IgD-negative memory B cell (primary cell): ENCODE measurements around the gene GALNTL6. TPM values are rescaled to one million over a fixed set of nuclear protein-coding genes. Genes with fewer than 3 reads are reported as not detected.

ENCODE experiments used
- H3K27ac Mint-ChIP-seq, 3 donors: one replicate each; pipeline ENCODE4 v1.8.0; 2020 to 2022; ENCODE audit warnings: mild to moderate bottlenecking in 3 of 3, mixed read lengths in 3 of 3, moderate library complexity in 1 of 3
- H3K27me3 Mint-ChIP-seq: one replicate; pipeline ENCODE4 v1.8.0; 2021; ENCODE audit warnings: mixed read lengths
- H3K36me3 Mint-ChIP-seq: one replicate; pipeline ENCODE4 v1.8.0; 2020; ENCODE audit warnings: mild to moderate bottlenecking, mixed read lengths
- H3K4me1 Mint-ChIP-seq, 3 donors: one replicate each; pipeline ENCODE4 v1.8.0; 2020 to 2022; ENCODE audit warnings: mixed read lengths in 3 of 3, mild to moderate bottlenecking in 1 of 3
- H3K4me3 Mint-ChIP-seq, 4 donors: one replicate each; pipeline ENCODE4 v1.8.0; 2020 to 2022; ENCODE audit warnings: mild to moderate bottlenecking in 4 of 4, mixed read lengths in 4 of 4, moderate library complexity in 3 of 4
- H3K9me3 Mint-ChIP-seq, 3 donors: one replicate each; pipeline ENCODE4 v1.8.0; 2020 to 2021; ENCODE audit warnings: mixed read lengths in 3 of 3, mild to moderate bottlenecking in 1 of 3
- polyA plus RNA-seq: library from polyadenylated mRNA; unstranded; fragments of 300-500 nt; fragmentation: Illumina TruSeq; gene quantifications from one replicate; pipeline ENCODE4 v1.2.3, GENCODE V29; 2021

The GALNTL6 gene
- polyA plus RNA-seq, 1 donor from 2014 or later: 1.3 TPM

DNA sequence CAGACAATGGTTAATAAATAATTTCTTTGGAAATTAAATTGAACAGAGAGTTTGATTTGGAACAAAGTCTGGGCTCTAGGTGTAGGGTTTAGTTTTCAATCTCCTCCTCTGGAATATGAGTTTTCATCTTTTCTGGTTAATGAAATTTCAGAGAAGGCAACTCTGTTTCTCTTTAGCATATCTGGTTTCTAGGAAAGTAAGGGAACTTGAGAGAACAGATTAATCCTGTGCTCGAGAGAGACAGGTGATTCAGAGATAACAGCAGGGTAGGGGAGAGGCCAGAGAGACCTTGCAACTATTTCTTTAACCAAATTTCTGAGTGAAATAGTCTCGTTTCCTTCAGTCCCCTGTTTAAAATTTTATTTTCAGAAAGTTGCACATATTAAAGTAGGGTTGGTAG is 275.4 kb downstream of the GALNTL6 start:
- no peaks in the 10 kb centered on the region for H3K27me3 Mint-ChIP-seq
- no peaks in the 10 kb centered on the region for H3K36me3 Mint-ChIP-seq
- no peak overlapping the region for H3K4me3 Mint-ChIP-seq
- no peaks in the 10 kb centered on the region for H3K4me1 Mint-ChIP-seq
- no peaks in the 10 kb centered on the region for H3K9me3 Mint-ChIP-seq
- H3K27ac Mint-ChIP-seq: no peak overlapping the region

DNA sequence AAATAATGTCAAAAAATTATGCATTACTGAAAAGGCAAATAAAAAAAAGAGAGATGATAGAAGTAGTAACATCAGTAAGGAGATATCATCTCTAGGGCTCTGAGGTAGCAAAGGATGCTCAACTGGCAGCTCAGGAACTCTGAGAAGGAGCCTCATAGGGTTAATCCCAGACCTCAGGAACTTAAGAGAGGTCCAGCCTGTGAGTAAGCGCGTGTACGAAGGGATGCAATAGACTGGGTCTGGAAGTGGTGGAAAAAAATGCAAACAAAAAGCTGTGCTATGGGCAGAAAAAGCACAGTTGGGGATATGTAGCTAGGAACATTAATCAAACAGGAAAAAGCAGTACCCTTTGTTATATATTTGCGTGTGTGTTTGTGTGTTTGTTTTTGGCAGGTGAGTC is 282.0 kb downstream of the GALNTL6 start:
- Mint-ChIP-seq H3K27me3 (no peaks in the 10 kb centered on the region), H3K27ac (no peak overlapping the region)

DNA sequence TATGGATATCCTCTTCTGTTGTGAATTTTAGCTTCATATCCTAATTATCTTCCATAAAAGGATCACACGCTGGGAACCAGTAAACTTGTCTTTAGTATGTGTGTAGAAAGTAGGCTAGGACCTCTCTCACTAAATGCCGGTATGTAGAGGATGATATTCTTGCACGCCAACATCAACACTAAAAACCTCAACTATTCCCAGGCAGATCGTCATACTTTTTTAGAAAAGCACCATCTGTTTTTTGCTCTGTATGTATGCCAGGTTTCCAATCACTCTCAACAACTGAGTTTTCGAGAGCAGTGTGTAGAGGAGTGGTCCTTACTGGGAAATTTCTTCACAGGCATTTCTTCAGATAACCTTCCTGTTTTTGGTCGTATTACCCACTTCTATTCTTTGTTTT is 283.6 kb downstream of the GALNTL6 start:
- Mint-ChIP-seq H3K36me3 (no peaks in the 10 kb centered on the region), H3K9me3 (peaks cover 0 to 2% (median 0%) of the 10 kb centered on the region in 3 donors), H3K4me3 (no peak overlapping the region), H3K27ac (no peak overlapping the region), H3K27me3 (no peaks in the 10 kb centered on the region), H3K4me1 (no peaks in the 10 kb centered on the region)

More for the DNA sequence above, 282.0 kb downstream of the GALNTL6 start:
- Mint-ChIP-seq H3K9me3 (peaks cover 0 to 2% (median 0%) of the 10 kb centered on the region in 3 donors), H3K4me3 (no peak overlapping the region), H3K36me3 (no peaks in the 10 kb centered on the region), H3K4me1 (no peaks in the 10 kb centered on the region)

DNA sequence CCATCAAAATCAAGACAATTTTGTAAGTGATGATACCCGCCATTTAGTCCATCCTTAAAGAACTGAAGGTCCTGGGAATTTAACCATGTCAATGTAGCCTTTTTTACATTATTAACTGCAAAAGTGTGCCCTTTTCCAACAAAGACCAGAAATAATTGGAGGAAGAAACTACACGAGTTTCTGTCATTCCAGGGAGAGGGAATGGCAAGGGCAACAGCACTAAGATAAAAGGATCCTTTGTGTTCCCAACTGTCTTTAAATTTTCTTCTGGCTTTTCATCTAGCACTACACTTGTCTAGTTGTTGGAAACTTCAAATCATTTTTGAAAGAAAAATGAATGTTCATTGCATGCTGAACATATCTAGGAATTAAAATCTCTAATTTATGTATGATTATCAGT is 286.2 kb downstream of the GALNTL6 start:
- Mint-ChIP-seq H3K27me3 (no peaks in the 10 kb centered on the region), H3K36me3 (no peaks in the 10 kb centered on the region), H3K4me3 (no peak overlapping the region)

DNA sequence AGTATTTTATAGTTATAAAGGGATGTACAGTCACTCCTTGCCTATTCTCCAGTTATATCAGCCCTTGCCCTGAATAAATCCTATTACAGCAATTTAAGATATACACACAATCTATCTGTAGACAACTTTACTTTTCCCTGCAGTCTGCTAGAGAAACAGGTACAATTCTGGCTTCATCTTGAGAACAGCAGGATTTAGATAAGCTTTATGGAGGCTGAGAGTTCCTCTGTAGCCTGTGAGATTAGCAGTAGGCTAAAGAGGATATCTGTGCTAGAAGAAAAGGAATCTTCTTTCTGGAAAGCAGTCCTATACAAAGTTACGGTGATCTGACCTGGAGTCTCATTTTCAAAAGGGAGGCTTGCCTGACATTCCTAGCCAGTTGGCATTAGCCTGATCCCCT is 290.3 kb downstream of the GALNTL6 start:
- no peak overlapping the region for H3K4me3 Mint-ChIP-seq
- no peaks in the 10 kb centered on the region for H3K36me3 Mint-ChIP-seq
- H3K9me3 Mint-ChIP-seq: peaks cover 0 to 5% (median 0%) of the 10 kb centered on the region in 3 donors
- H3K27ac Mint-ChIP-seq: no peak overlapping the region
- no peaks in the 10 kb centered on the region for H3K4me1 Mint-ChIP-seq
- no peaks in the 10 kb centered on the region for H3K27me3 Mint-ChIP-seq

More for the DNA sequence above, 286.2 kb downstream of the GALNTL6 start:
- Mint-ChIP-seq H3K9me3 (peaks cover 0 to 5% (median 0%) of the 10 kb centered on the region in 3 donors), H3K4me1 (no peaks in the 10 kb centered on the region), H3K27ac (no peak overlapping the region)

DNA sequence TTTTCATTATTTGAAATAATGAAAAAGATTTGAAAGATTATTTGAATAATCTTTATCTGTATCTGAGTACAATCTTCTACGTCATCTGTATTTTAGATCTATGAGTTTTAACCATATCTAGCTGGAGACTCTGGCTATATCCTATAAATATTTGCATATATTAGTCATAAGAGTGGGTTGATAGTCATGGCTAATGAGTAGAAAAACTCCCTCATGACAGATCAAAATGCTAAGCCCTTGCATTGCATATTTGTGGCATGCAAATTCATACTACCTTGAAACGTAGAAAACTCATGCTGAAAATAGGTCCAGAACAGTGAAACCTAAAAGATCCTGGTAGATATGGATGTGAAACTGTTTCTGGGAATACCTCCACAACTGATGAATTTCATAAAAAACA is 291.3 kb downstream of the GALNTL6 start:
- Mint-ChIP-seq H3K4me3 (no peak overlapping the region), H3K27ac (no peak overlapping the region), H3K9me3 (peaks cover 0 to 5% (median 0%) of the 10 kb centered on the region in 3 donors), H3K36me3 (no peaks in the 10 kb centered on the region), H3K4me1 (no peaks in the 10 kb centered on the region), H3K27me3 (no peaks in the 10 kb centered on the region)

DNA sequence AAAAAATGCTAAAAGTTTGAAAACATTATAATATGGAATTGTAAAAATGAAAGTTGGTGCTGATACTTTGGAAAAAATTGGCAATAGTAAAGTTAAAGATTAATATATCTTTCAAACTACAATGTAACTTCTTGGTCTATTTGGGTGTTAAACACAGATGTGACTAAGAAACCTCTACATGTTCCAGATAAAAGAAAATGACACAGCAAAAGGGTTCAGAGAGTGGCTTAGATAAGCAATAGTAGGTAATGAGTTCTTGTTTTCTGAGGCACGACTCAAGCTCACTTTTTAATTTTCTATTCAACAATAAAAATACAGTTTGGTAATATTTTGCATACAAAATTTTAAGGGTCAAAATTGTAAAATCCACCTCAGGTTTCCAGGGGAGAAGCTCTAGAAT is 292.7 kb downstream of the GALNTL6 start:
- Mint-ChIP-seq H3K4me3 (no peak overlapping the region), H3K27ac (no peak overlapping the region), H3K36me3 (no peaks in the 10 kb centered on the region), H3K9me3 (peaks cover 0 to 2% (median 0%) of the 10 kb centered on the region in 3 donors), H3K4me1 (no peaks in the 10 kb centered on the region), H3K27me3 (no peaks in the 10 kb centered on the region)

DNA sequence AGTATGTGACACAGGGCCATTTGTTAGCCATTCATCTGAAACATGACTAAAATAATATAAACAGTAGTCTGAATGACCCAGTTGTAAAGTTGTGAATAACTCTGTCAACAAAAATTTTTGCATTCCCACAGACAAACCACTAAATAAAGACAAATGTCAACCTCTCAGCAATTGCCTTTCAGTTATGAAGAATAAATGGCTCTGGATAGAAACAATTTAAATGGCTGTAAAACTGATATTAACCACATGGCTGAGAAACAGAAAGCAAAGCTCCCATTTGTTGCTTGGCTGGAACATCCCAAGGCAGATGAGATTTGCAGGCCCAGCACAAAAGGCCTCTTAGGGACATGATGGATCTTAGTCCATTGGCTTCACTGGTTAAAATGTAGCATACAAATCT is 296.3 kb downstream of the GALNTL6 start:
- Mint-ChIP-seq H3K9me3 (no peaks in the 10 kb centered on the region), H3K27me3 (no peaks in the 10 kb centered on the region), H3K4me1 (no peaks in the 10 kb centered on the region), H3K36me3 (no peaks in the 10 kb centered on the region), H3K4me3 (no peak overlapping the region), H3K27ac (no peak overlapping the region)

DNA sequence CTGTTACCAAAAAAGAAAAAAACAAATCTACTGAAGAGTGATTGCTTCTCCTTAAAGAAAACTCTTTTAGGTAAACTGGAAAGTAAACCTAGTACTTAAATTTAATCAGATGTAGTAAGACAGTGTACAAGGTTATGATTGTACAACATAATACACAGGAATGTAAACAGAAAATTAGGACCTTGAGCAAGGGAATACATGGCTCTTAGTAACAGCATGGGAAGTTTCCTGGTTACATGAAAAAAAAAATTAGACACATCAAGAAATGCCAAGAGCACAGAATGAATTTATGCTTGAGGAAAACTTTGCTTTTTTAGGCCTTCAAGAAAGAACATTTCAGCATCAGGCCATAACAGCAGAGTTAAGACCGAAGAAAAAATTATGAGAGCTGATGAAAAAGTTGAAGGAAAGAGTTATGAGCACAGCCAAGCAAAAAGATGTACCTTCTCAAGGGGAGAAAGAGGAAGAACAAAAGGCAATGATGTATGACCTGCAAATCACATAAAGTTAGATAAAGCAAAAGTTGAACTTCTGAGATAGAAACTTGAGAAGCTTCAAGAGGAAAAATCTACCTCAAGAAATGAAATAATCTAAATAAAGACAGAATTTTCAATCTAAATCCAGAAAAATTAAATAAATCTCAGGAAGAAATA is 311.6 kb downstream of the GALNTL6 start:
- peaks cover 0 to 12% (median 5%) of the 10 kb centered on the region in 3 donors for H3K4me1 Mint-ChIP-seq
- peak overlapping the region in 1 of 3 donors; percentile 80 for H3K27ac Mint-ChIP-seq
- H3K36me3 Mint-ChIP-seq: peaks cover 2% of the 10 kb centered on the region
- peak overlapping the region in 1 of 4 donors; percentile 69 for H3K4me3 Mint-ChIP-seq
- H3K9me3 Mint-ChIP-seq: no peaks in the 10 kb centered on the region
- no peaks in the 10 kb centered on the region for H3K27me3 Mint-ChIP-seq

DNA sequence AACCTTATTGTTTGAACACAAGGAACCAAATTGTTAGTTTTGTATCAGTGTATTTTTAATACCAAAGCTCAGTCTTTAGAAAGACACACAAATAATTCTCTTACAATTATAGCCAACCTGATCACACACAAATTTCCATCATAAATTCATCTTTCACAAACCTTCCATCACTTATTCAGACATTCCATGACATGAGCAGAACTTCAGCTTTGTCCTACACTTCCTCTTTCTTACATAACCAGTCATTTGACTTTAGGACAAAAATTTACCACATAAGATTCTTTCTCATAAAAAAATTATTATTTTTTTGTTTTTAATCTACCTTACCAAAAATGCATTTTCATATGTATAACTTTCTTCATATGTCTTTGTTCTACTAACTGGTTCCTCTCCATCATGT is 312.2 kb downstream of the GALNTL6 start:
- Mint-ChIP-seq H3K4me3 (peak overlapping the region in 1 of 4 donors; percentile 69), H3K4me1 (peaks cover 0 to 12% (median 5%) of the 10 kb centered on the region in 3 donors), H3K9me3 (no peaks in the 10 kb centered on the region), H3K36me3 (peaks cover 2% of the 10 kb centered on the region), H3K27me3 (no peaks in the 10 kb centered on the region), H3K27ac (no peak overlapping the region)

DNA sequence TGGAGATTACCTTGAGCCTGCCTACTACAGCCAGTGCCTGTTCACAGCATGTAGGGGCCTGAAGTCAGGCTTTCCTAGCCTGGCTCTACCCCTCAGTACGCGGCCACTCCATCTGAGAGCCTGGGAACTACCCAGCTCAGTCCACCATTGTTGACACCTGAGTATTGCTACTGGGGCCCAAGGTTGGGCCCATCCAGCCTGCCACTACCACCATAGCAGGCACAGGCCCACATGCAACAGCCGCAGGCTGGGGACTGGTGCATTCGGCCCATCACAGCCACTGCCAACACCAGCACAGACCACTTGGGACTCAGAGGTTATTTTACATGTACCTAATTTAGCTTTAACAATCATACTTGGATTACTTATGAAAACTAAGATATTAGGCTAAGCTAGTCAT is 314.0 kb downstream of the GALNTL6 start:
- peaks cover 0 to 12% (median 5%) of the 10 kb centered on the region in 3 donors for H3K4me1 Mint-ChIP-seq
- peaks cover 2% of the 10 kb centered on the region for H3K36me3 Mint-ChIP-seq
- H3K4me3 Mint-ChIP-seq: peak overlapping the region in 1 of 4 donors; percentile 9
- H3K27ac Mint-ChIP-seq: no peak overlapping the region
- H3K9me3 Mint-ChIP-seq: no peaks in the 10 kb centered on the region
- H3K27me3 Mint-ChIP-seq: no peaks in the 10 kb centered on the region

DNA sequence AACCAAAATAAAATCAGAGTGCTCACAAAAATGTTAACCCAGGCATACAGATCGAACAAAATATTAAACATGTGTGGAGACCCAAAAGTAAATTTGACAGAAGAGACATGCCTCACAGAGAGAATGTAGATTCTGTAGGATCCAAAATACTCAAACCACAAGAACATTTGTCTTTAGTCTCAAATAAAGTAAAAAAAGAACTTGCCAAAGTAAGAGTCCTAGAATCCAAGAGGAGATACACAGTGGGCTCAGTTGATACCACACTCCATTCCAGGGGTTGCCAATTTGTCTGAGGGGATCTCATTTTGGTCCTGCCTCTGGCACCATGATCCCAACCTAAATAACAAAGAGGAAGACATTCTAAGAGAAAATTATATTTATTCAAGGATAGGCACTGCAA is 316.4 kb downstream of the GALNTL6 start:
- Mint-ChIP-seq H3K27ac (no peak overlapping the region), H3K4me3 (no peak overlapping the region), H3K36me3 (peaks cover 2% of the 10 kb centered on the region), H3K27me3 (no peaks in the 10 kb centered on the region), H3K9me3 (no peaks in the 10 kb centered on the region), H3K4me1 (peaks cover 0 to 10% (median 5%) of the 10 kb centered on the region in 3 donors)

DNA sequence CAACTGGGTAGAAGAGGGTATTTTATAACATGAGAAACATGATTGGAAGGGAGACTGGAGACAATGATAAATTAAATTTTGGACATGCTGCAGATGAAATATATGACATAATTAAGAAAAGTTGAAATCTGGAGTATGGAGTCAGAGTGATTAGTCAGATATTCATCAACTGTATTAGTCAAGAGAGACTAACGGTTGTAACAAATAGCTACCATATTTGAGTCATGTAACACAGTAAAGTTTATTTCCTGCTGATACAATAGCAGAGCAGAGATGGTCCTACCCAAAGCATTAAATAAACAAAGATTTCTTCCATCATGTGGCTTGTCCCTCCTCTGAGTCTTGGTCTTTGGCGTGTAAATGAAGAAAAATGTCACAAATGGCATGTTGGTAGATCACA is 321.3 kb downstream of the GALNTL6 start:
- Mint-ChIP-seq H3K27ac (no peak overlapping the region), H3K9me3 (no peaks in the 10 kb centered on the region), H3K27me3 (no peaks in the 10 kb centered on the region), H3K4me3 (no peak overlapping the region), H3K4me1 (no peaks in the 10 kb centered on the region), H3K36me3 (no peaks in the 10 kb centered on the region)

DNA sequence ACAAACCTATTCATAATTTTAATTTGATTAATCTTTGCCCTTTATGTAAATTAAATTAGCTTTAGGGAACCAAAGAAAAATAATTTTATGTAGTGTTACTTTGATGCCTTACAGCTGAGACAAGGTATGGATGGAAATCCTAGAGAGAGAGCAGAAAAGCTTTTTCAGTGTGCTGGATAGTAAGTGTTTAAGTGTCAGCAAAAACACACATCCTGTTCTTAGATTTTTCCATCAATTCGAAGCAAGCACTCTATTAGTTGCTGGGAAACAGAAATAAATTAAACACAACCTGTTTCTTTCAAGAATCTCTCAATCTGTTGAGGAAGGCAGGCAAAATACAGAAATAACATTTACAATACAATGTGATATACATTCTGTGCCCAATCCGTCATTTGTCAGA is 327.8 kb downstream of the GALNTL6 start:
- Mint-ChIP-seq H3K36me3 (no peaks in the 10 kb centered on the region), H3K4me1 (peaks cover 0 to 1% (median 0%) of the 10 kb centered on the region in 3 donors), H3K27ac (no peak overlapping the region), H3K4me3 (no peak overlapping the region), H3K9me3 (no peaks in the 10 kb centered on the region), H3K27me3 (peaks cover 2% of the 10 kb centered on the region)

DNA sequence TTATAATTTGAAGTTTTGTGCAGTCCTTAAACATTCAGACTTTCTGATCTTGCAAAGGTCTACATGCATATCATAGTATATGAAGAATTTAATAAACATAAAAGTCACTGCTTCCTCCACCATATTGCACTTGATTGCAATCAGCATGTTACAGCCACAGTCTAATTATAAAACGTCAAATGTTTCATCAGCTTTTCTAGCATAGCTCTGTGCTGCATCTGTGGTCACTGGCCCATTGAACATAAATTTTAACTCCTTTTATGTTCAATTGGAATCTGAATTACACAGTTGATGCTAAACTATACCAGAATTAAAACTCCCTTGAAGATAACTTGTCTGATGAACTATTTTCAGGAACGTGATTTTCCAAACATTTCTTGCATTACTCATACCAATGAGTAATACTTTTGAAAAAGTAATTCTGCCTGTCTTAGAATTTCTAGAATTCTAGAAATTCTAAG is 329.1 kb downstream of the GALNTL6 start:
- Mint-ChIP-seq H3K4me3 (no peak overlapping the region), H3K27me3 (peaks cover 2% of the 10 kb centered on the region), H3K9me3 (no peaks in the 10 kb centered on the region)

DNA sequence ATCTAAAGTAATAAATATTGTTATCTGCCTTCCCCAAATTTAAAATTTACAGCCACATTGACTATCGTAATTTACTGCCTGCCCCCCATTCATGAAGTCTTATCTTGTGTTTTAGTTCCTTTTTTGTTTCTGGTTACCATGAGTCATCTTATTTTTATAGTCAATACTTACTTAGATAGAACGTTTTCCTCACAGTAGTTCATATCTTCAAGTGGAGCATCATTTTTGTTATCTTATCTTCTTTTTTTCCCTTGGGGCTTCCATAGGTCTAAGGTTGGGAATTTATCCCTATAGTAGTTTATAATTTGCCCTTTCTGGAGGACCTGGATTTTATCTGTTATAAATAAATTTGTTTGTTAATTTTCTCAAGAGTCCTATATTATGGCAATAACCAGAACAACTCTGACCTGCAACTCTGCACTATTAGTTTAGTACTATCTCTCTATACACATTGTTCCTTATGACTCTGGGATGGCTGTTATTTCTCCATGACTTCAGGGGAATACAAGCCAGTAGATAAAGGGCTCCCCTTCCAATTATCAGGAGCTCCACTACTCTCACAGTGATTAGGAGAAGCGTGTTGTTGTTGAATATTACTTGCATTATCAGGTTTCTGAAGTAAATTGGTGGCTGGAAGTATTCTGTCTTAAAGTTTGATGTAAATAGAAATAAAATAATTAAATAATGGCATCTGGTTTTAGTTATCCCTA is 330.6 kb downstream of the GALNTL6 start:
- H3K27ac Mint-ChIP-seq: no peak overlapping the region
- H3K9me3 Mint-ChIP-seq: no peaks in the 10 kb centered on the region
- peaks cover 0 to 1% (median 0%) of the 10 kb centered on the region in 3 donors for H3K4me1 Mint-ChIP-seq
- H3K36me3 Mint-ChIP-seq: no peaks in the 10 kb centered on the region
- no peak overlapping the region for H3K4me3 Mint-ChIP-seq
- H3K27me3 Mint-ChIP-seq: peaks cover 2% of the 10 kb centered on the region

More for the DNA sequence above, 329.1 kb downstream of the GALNTL6 start:
- Mint-ChIP-seq H3K36me3 (no peaks in the 10 kb centered on the region), H3K27ac (no peak overlapping the region), H3K4me1 (peaks cover 0 to 1% (median 0%) of the 10 kb centered on the region in 3 donors)
